ENCODE data around the gene ZBTB2.

The ZBTB2 gene

GRCh38 chr6:151340219-151340978 is 51.0 kb downstream of the ZBTB2 start:
- TF ChIP-seq ZFX (IDR thresholded peaks at IDR 0.05; ENCODE audit: borderline replicate concordance) (no peak), CTCF (IDR thresholded peaks at IDR 0.05) (no peak)
- H3K27ac ChIP-seq, result no peak overlapping the region

- TF ChIP-seq CTCF (IDR thresholded peaks at IDR 0.05) (no peak), ZFX (IDR thresholded peaks at IDR 0.05; ENCODE audit: borderline replicate concordance) (no peak)
- no peak overlapping the region for H3K27ac ChIP-seq
Measured at GRCh38 chr6:151339369-151339768, 52.0 kb downstream of the ZBTB2 start.

- no peak overlapping the region for H3K27ac ChIP-seq
- TF ChIP-seq ZFX (IDR thresholded peaks at IDR 0.05; ENCODE audit: borderline replicate concordance), result no peak
- no peak for TF ChIP-seq CTCF (IDR thresholded peaks at IDR 0.05)
Measured at GRCh38 chr6:151338651-151339200, 52.6 kb downstream of the ZBTB2 start.

- no peak overlapping the region for H3K27ac ChIP-seq
- TF ChIP-seq ZFX (IDR thresholded peaks at IDR 0.05; ENCODE audit: borderline replicate concordance) (no peak), CTCF (IDR thresholded peaks at IDR 0.05) (no peak)
Measured at GRCh38 chr6:151335930-151336329, 55.4 kb downstream of the ZBTB2 start.

GRCh38 chr6:151330130-151330696 is 61.1 kb downstream of the ZBTB2 start:
- TF ChIP-seq CTCF (IDR thresholded peaks at IDR 0.05) (no peak), ZFX (IDR thresholded peaks at IDR 0.05; ENCODE audit: borderline replicate concordance) (no peak)
- H3K27ac ChIP-seq, result no peak overlapping the region

- no peak overlapping the region for H3K27ac ChIP-seq
- no peak for TF ChIP-seq ZFX (IDR thresholded peaks at IDR 0.05; ENCODE audit: borderline replicate concordance)
- TF ChIP-seq CTCF (IDR thresholded peaks at IDR 0.05), result no peak
Measured at GRCh38 chr6:151327101-151327500, 64.3 kb downstream of the ZBTB2 start.
